Coronary artery (tissue), 2 donors: ENCODE measurements around the gene SLC1A5.
"Not testable (repeated sequence)": the region's sequence is repeated elsewhere in the genome, so short reads cannot be mapped to it uniquely, and the experiment has no call there.

Source experiments
- DNase-seq: peaks from one replicate; pipeline ENCODE4 v3.0.0-alpha.2; 2017; ENCODE audit warnings: low spot score
- H3K27ac ChIP-seq, 2 donors: fragments of 200-600 bp; sonication (generic); one replicate each; pipeline ENCODE4 v1.5.1; 2016 to 2019
- H3K4me3 ChIP-seq: fragments of 200-600 bp; sonication (generic); 2 replicates; pipeline ENCODE4 v1.5.1; 2016; ENCODE audit warnings: mild to moderate bottlenecking, moderate library complexity
- CTCF ChIP-seq: fragments of 200-600 bp; sonication (generic); IDR thresholded peaks from one replicate; pipeline ENCODE4 v1.5.1; 2019; ENCODE audit warnings: antibody characterized with exemption

SLC1A5 gene

GRCh38 chr19:46824890-46825730, 36.7 kb upstream of the SLC1A5 start:
- TF ChIP-seq CTCF, result no peak
- Histone ChIP-seq H3K27ac (peak overlapping the region in 1 of 2 donors; percentile 37), H3K4me3 (no peak overlapping the region)
- DNase-seq, result no peak

GRCh38 chr19:46823049-46823448, 34.7 kb upstream of the SLC1A5 start:
- no peak overlapping the region for H3K4me3 ChIP-seq
- H3K27ac ChIP-seq, result no peak overlapping the region
- DNase-seq, result no peak
- no peak for TF ChIP-seq CTCF

- not testable (repeated sequence) for H3K27ac ChIP-seq, H3K4me3 ChIP-seq, DNase-seq
Observed at GRCh38 chr19:46822410-46822787, 34.0 kb upstream of the SLC1A5 start.

GRCh38 chr19:46821512-46822409, 33.4 kb upstream of the SLC1A5 start:
- no peak for TF ChIP-seq CTCF
- DNase-seq, result no peak
- Histone ChIP-seq H3K27ac (no peak overlapping the region), H3K4me3 (no peak overlapping the region)

- no peak for TF ChIP-seq CTCF
- no peak for DNase-seq
- Histone ChIP-seq H3K27ac (no peak overlapping the region), H3K4me3 (no peak overlapping the region)
Observed at GRCh38 chr19:46818812-46819211, 30.4 kb upstream of the SLC1A5 start.

- no peak for DNase-seq
- H3K4me3 ChIP-seq, result no peak overlapping the region
- H3K27ac ChIP-seq, result no peak overlapping the region
- TF ChIP-seq CTCF, result no peak
Observed at GRCh38 chr19:46815833-46816627, 27.6 kb upstream of the SLC1A5 start.

GRCh38 chr19:46813839-46814358, 25.5 kb upstream of the SLC1A5 start:
- Histone ChIP-seq H3K27ac (peak overlapping the region; percentile 88 to 91), H3K4me3 (peak overlapping the region; percentile 20)
- no peak for TF ChIP-seq CTCF
- DNase-seq, result peak; percentile 92
